ENCODE results near the gene HDAC4.

- no peak for TF ChIP-seq CTCF (IDR thresholded peaks at IDR 0.05)
- no peak for TF ChIP-seq POLR2AphosphoS5 (IDR thresholded peaks at IDR 0.05; ENCODE audit: low read depth, low read length)
Observed at GRCh38 chr2:239344857-239345216, 56.0 kb downstream of the HDAC4 start.
